SHP77 treated with DMSO at 0.1 percent for 48 hours (cell line): Measurements from ENCODE around the gene ACOX3.

ENCODE experiments used
- DNase-seq: peaks from one replicate; lab custom pipeline; 2025; lab: John Stamatoyannopoulos, UW

ACOX3 gene

DNA sequence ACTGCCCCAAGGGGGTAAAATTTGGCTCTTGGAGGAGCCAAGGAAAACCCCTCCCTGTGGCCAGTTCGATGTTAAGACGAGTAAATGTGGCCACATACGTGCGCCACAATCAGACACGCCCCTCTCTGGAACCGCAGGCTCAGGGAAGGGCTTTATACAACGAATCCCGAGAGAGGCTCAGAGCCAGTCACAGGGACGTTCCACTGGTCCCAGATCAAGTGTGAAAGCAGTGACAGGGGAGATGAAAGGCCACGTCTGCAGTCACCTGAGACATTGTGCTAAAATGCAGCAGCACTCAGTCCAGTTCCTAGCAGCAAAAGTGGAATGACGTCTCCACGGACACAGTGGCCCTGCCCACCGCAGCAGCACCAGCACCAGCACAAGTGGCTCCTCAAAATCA lies 68.0 kb downstream of the ACOX3 start:
- DNase-seq: no peak

DNA sequence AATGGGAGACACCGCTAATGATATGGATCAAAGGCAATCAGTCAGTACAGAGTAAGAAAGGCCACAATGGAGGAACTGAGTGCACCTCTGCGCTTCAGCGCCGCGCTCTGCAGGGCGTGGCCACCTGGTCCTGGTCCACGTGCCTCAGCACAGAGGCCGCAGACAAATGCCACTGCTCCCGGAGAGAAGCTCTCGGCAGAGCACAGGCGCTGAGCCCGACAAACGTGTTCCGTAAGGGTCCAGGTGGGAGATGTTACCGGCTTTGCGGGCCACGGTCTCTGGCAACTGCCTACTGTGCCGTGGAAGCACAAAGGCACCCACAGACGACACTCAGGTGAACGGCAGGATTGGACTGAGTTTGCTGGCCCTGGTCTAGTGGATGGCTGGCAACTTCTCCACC lies 68.9 kb downstream of the ACOX3 start:
- DNase-seq: no peak

DNA sequence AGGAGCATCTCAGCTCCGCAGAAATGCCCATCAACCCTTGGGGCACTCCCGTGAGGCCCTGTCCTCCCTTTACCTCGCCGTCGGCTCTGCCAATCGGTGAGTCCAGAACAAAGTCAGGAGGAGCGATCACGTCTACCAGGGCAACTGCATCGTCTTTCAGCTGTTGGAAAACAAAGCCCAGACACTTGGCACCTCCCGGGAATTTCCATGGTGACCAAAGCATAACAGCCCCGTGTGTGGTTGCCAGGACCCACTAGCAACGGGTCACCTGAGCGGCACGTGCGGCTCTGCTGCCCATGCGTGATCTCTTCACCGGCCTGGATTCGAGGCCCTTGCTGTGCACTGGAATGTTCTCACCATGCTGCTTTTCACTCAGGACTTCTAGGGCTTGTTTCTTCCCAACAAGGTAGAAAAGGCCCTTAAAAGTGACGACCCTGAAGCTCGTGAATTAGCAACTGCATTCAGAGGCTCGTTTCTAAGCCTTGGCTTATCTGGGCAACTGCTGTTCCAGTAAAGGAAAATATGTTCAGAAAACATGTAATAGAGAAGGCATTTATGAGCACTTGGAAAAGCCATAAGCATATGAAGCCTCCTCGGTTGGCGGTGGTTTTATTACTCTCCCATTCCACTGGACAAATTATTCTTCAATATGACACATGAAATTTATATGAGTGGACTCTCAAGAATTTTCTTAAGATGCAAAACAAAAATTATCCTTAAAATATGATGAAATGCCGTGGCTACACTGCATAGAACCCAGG lies 69.5 kb downstream of the ACOX3 start:
- no peak for DNase-seq

DNA sequence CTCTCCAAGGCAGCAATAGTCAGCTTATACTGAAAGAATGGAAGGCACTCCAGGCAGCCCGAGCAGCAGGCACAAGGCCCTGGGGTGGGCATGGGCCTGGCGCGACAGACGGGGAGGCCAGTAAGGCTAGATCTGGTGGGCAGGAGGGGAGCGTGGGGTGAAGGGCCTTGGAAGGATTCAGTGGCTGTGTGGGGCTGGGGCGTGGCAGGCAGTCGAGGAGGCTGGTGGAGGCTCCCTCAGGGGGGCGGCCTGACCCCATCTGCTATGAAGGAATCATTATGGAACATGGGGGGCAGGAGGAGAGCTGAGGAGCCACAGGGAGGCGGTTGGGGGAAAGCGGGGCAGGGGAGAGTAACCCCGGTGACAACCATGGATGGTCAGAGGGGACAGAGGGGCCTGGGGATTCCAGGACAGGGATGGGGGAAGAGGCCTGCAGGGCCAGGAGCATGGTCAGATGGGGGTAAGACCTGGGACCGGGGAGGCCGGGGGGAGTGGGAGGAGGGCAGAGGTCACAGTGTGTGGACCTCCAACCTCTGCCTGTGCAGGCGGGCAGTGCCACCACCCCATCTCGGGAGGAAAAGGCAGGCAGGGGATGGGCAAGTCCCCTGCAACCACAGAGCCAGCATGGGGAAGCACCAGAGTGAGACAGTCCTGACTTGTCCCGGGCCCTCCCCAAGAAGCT lies 70.3 kb downstream of the ACOX3 start:
- DNase-seq: no peak

DNA sequence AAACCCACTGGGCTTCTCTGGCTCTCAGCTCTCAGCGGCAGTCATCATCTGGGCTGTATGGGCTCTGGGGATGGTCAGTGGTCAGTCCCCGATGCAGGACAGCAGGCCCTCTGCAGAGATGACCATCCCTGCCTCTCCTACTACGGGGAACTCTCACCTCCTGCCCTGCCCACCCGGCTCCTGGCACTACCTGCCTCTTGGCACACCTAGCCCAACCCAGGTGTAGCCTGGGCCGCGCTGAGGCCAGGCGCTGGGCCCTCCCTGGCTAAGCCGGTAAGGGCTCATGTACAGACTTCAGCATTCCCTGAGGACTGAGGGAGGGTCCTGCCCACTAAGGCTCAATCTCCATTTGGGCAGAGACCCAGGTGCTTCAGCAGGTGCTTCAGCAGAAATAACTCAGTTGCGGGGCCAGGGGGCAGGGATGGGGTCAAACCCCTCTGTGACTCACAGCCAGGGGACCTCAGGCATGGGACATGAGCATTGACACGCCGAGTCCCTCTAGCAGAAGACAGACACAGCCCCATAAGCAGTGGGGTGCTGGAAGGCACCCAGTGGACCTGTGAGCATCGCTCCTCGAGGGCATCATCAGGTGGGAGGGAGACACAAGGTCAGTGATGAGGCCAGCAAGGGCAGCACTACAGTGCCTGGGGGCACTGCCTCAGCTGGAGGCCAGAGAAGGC lies 71.0 kb downstream of the ACOX3 start:
- DNase-seq: no peak

DNA sequence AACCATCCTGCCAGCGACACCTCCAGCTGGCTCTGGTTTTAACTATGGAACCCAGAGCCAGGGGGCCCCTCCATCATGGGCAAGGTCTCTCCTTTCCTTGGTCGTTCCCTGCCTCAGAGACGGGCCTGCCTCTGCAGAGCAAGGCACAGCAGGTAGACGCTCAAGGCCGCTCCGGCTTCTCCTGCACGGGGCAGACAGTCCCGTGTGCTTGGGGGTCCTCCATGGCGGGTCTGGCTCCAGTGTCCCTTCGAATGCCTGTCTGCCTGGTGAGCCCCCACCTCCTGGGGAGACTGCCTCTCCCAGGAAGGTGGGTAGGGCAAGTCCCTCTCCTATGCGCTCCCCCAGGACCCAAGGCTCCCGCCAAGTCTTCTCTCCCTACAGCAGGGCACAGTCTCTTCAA lies 71.5 kb downstream of the ACOX3 start:
- no peak for DNase-seq

DNA sequence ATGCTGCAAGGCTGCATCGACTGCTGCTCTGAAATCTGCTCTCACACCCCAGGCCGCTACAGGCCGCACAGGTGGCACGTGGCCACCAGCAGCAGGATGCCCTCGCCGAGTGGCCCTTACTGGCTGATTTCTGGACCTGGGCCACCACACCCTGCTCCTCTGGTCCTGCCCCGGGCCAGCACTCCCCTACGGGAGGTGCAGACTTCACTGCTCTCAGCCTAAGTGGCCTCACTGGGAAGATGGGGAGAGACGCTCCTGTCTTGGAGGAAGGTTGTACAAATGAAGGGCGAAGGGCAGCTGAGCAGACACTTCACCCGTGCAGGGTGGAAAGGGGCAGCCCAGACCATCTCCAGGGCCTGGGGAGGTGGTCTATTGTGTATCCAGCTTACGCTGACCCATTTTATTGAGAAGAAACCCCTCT lies 72.5 kb downstream of the ACOX3 start:
- DNase-seq: no peak

DNA sequence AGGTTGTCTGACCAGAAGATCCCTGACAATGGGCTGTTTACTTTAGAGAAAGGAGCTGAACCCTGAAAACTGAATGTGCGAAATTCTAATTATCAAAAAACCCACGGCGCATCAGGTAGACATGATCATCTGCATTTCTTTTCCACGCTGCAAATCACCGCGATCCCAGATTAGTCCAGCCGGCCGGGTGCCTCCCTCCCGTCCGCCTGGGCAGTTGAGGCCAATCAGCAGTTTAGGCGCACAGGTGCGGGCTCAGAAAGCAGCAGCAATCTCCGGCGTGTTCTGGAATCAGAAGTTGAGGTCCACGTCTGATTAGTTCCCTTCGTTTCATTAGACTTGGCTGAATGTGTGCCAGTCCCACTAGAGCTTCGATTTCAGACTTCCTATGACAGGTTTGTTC lies 73.9 kb downstream of the ACOX3 start:
- no peak for DNase-seq

DNA sequence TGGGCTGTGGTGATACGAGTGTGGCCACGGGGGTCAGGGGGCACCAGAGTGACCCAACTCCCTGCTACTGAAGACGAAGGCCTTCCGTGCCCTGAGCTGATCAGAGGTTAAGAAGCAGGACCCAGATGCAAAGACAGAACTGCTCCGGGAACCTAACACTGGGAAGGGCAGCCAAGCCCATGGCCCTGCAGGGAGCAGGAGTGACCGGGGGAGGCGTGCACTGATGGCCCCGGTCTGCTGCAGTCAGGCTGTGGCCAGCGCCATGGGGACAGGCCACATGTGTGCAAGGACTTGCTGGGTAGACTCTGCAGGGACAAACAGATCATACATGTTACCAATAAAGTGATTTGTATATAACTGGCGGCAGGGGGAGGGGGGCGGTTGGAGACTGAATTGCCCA lies 74.6 kb downstream of the ACOX3 start:
- no peak for DNase-seq

DNA sequence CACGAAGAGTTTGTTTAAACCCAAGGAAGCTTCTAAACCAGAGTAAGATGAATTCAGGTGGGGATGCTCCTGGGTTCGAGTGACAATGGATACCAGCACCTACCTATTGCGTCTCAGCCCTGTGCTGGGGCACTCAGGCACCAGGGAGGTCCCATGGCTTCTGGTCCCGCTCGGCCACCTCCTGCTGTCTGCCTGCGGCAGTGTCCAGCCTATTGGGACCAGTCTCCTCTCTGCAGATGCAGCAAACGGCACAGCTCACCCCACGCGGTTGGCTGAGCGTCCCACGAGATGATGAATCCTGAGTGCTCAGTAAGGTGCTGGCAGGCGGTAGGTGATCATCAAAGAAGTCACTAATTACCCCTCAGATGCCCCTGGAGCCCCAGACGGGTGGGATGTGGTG lies 75.2 kb downstream of the ACOX3 start:
- no peak for DNase-seq

DNA sequence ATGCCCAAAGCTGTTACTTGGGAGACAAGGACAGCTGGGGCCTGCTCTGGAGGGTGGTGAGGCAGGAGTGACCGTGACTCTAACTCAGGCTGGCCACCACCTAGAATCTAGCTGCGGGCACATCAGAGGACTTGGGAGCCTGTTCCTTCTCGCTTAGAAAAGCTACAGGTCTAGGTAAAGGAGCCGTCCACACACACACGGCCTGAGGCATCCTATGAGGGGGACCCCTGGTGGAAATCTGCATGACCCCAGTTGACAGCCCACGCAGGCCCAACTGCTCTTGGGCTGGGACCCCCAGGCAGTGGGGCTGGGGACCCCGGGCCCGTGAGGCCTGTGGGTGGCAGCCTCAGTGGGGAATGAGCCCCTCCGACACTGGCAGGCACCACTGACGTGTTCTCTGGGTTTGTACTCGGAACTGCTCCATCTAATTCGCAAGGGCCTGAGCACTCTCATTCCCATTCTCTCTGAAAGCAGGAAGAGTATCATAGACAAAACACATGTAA lies 75.6 kb downstream of the ACOX3 start:
- no peak for DNase-seq

DNA sequence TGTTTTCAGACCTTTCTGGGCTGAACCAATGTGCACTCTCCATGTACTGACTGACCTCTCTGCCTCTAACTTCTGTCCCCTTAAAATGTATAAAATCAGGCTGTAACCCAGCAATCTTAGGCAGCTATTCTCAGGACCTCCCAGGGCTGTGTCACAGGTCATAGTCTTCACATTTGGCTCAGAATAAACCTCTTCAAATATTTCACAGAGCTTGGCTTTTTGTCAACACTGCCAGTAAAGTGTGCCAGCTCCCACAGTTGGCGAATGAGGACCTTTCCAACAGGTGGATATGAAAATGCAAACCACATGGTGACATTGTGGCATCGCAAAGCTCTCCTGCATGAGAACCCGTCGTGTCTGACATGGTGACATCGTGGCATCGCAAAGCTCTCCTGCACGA lies 76.4 kb downstream of the ACOX3 start:
- no peak for DNase-seq

DNA sequence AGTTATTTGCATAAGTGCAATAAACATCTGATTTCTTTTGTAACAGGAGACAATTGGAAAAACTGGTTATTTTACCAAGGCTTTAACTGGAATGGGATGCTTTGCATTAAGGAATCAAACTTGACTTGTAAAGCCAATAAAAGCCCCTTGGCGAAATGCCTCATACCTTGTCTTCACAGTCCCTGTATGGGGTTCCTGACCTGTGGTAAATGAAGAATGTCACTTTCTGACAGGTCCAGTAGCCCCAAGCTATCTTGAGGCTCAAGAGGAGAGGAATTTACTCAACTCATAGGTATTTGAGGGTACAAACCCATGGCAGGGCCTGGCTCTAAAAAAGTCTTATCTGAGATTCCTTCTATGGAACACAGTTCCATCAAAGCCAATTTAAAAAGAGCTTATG lies 78.0 kb downstream of the ACOX3 start:
- DNase-seq: no peak

DNA sequence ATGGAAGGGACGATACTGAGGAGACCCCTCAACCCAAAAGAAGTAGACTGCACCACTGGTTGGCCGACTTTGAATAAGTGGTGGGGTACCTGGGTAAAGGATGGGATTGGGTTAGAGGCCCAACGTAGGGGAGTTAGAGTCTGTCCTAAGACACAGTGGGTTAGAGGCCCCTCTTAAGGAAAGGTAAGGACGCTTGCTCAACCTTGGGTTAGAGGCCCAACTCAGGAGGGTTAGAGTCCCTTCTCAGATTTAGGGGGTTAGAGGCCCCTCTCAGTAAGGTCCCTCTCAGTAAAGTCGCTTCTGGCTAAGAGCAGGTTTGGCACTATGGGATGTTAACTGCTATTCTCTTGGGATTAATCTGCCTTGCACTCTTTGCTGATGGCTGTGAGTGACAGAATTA lies 81.3 kb downstream of the ACOX3 start:
- DNase-seq: no peak

DNA sequence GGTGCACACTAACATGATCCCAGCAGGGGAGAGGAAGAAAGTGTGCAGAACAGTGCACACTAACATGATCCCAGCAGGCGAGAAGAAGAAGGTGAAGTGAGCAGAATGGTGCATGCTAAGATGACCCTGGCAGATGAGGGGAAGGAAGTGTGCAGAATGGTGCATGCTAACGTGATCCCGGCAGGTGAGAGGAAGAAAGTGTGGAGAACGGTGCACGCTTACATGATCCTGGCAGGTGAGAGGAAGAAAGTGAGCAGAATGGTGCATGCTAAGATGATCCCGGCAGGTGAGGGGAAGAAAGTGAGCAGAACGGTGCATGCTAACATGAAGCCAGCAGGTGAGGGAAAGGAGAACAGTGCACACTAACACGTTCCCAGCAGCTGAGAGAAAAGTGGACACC lies 83.7 kb downstream of the ACOX3 start:
- no peak for DNase-seq

DNA sequence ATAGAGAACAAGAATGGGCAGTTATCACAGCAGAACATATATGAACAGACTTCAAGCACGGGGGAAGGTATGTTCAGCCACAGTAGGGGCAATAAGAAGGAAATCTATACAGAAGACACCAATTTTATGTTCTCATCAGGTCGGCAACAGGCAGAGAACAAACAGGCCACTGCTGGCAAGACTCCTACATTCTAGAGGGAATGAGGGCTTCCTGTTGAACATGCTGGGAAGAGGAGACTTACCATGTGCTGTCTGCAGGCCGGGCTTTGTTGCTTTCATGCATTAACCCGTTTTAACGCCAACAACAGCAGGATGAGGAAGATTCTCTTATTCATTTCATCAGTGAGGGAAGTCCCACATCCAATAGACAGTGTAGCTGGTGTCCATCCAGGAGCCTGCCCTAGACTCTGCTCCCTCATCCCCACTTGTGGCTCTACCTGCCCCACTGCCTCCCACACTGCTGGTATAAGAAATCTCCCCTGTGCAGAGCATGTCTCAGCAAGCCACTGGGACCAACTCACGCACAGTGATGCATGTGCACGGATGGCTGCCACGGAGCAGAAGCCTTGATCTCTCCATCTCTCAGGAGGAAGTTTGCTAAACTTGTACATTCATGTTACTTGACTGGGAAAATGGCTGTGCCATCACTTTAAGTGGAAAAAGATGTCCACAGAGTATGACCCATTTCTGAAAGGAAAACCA lies 84.5 kb downstream of the ACOX3 start:
- no peak for DNase-seq

DNA sequence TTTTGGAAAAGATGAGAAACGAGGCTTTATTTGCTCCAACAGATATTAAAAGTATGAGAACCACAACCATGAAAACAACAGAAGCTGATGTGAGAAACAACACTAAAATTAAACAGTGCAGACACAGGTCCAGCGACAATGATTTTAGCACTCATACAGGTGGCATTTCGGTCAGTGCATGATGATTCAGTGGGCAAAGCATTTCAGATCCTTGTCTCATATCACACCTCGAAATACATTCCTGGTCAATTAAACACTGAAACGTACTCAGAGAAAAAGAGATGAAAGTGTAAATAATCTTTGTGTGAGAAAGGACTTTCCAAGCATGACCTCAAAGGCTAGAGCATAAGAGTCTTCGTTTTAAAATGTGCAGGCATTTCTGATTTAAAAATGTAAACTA lies 85.2 kb downstream of the ACOX3 start:
- no peak for DNase-seq

DNA sequence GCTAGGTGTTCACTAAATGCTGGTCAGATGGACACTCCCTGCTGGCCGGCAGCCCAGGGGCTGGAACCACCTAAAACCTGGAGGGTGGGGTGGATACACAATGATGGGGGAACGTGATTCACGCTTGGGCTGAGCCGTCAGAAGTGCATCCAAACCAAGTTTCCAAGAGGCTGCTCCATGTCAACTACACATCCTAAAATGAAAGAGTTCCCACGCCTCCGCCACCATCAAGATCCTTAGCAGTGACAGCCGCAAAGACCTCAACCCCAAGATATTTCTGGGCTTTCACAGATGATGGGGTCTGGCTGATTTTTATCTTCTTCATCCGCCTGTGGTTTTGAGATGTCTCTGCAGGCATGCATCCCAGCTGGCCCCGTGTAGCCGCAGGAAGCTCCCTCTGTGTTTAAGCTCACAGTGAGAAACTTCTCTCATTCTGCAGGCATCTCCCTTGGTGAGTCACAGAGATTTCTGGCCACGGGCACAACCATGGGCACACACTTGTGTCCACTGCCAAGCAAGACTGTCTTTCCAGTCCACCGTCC lies 86.5 kb downstream of the ACOX3 start:
- DNase-seq: no peak

DNA sequence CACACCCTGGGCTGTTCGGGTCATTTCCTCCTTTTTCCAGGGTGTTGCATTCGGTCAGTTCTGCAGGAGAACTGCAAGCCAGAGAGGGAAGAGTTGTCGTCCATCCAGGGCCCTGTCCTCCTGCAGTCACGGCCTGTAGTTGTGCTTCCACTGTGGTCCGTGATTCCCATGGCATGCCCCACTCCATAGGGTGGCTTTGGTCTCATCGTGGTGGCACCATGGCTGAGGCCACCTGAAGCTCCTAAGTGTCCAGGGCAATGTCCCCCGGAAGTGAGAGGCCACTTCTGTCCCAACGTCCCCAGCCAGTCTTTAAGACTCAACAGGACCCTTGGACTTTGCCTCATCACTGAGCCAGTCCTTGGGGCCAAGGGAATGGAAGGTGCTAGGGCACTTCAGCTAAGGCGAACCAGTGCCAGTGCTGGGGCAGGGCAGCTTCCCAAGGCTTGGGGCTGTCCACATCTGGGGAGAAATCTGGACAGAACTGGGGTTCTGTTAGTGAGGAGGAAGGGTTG lies 87.3 kb downstream of the ACOX3 start:
- DNase-seq: no peak

DNA sequence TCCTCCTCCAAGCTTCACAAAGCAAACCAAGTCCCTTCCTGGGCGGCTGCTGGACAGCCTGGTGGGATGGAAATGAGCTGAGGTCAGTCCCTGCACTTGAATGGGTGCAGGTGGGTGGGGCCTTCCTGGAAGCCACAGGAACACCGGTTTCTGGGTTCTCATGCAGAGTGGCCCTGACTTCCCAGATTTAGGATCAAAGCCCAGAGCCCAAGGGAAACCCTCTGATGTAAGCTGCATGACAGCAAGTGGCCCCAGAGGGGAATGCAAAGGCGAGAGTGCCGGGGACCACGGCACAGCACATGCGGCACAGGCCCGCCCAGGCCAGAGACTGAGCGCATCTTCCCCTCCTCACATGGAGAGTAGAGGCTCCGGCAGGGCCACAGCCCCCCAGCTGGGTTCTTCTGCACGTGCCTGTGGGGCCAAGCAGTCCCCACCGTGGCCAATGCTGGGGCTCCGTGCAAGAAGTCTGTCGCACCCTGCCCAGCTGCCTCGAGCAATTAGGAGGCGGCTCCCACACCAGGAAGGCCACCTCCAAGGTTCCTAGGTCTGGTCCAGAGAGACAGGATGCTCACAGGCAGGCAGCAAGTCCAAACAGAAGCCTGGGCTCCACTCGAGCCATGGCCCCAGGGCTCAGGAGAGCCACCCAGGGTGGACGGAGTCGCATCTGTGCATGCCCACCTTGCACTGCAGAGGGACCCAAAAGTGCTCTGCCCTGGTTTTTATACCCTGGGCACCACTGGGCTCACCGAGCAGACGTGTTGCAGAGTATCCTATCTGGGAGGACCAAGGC lies 88.0 kb downstream of the ACOX3 start:
- DNase-seq: no peak

DNA sequence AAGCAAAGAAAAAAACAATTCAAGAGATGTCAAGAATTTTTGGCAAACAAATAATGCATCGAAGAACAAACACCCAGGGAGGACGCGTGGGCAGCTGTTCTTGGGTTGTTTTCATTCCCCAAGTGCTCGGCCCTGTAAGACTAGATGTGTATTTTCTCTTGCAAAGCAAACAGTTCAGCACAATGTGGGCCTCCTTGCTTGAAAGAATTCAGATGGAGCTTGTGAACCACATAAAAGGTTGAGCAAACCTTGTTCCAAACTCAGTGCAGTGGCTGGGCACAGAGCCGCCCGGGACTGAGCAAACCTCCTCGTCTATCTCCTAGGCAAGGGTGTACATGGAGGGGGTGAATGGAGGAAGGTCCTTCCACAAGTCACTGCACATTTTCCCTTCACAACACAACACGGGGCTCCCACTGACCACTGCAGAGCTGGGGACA lies 88.6 kb downstream of the ACOX3 start:
- no peak for DNase-seq
